Mesenchymal stem cell (in vitro differentiated cells and primary cell): ENCODE results near the gene CLMN. TPM values are rescaled to one million over a fixed set of nuclear protein-coding genes. Genes with fewer than 3 reads are reported as not detected.

ENCODE experiments used
- DNase-seq: peaks from one replicate; pipeline ENCODE4 v3.0.0-alpha.2; 2013
- H2AFZ ChIP-seq: one replicate; pipeline ENCODE4 v1.6.1; 2013; ENCODE audit warnings: low read depth, mild to moderate bottlenecking, control low read depth, inconsistent platforms, low read length, moderate library complexity
- H2AK5ac ChIP-seq: 2 replicates; pipeline ENCODE4 v1.6.1; 2013; ENCODE audit warnings: low read length, moderate library complexity, mild to moderate bottlenecking, inconsistent platforms; ENCODE audit not compliant: severe bottlenecking
- H2BK120ac ChIP-seq: one replicate; pipeline ENCODE4 v1.6.1; 2013; ENCODE audit warnings: low read depth, mild to moderate bottlenecking, inconsistent platforms, low read length, moderate library complexity
- H2BK12ac ChIP-seq, 2 experiments: one replicate each; pipeline ENCODE4 v1.6.1; 2013; ENCODE audit warnings: inconsistent platforms in 2 of 2, low read length in 2 of 2, mild to moderate bottlenecking in 2 of 2, moderate library complexity in 2 of 2, control low read depth in 1 of 2
- H2BK15ac ChIP-seq: one replicate; pipeline ENCODE4 v1.6.1; 2013; ENCODE audit warnings: mild to moderate bottlenecking, low read depth, inconsistent platforms; ENCODE audit not compliant: poor library complexity, severe bottlenecking
- H2BK5ac ChIP-seq: 2 replicates; pipeline ENCODE4 v1.6.1; 2013; ENCODE audit warnings: low read depth, mild to moderate bottlenecking, low read length, control low read depth, inconsistent platforms; ENCODE audit not compliant: poor library complexity, severe bottlenecking
- H3K14ac ChIP-seq, 2 experiments: one replicate each; pipeline ENCODE4 v1.6.1; 2013; ENCODE audit warnings: inconsistent platforms in 2 of 2, low read length in 2 of 2, control low read depth in 1 of 2, mild to moderate bottlenecking in 1 of 2, moderate library complexity in 1 of 2
- H3K18ac ChIP-seq, 2 experiments: one replicate each; pipeline ENCODE4 v1.6.1; 2013; ENCODE audit warnings: inconsistent platforms in 2 of 2, low read length in 2 of 2, control low read depth in 1 of 2, low read depth in 1 of 2, mild to moderate bottlenecking in 1 of 2
- H3K23ac ChIP-seq, 2 experiments: one replicate each; pipeline ENCODE4 v1.6.1; 2013; ENCODE audit warnings: inconsistent platforms in 2 of 2, low read length in 2 of 2, mild to moderate bottlenecking in 2 of 2, moderate library complexity in 2 of 2, control low read depth in 1 of 2
- H3K27ac ChIP-seq: 2 replicates; pipeline ENCODE4 v1.5.1; 2013; ENCODE audit warnings: mild to moderate bottlenecking, moderate library complexity, low read length, control low read depth, inconsistent platforms; ENCODE audit not compliant: poor library complexity, severe bottlenecking
- H3K27me3 ChIP-seq, 2 experiments: 2 replicates each; pipeline versions ENCODE4 v1.6.1 to v1.7.0; 2013; ENCODE audit warnings: low read length in 2 of 2, mild to moderate bottlenecking in 2 of 2, moderate library complexity in 2 of 2, control low read depth in 1 of 2, inconsistent platforms in 1 of 2; ENCODE audit not compliant: control insufficient read depth in 1 of 2, insufficient read depth in 1 of 2
- H3K36me3 ChIP-seq, 2 experiments: 2 replicates each; pipeline versions ENCODE4 v1.6.1 to v1.7.0; 2013; ENCODE audit warnings: low read length in 2 of 2, control low read depth in 1 of 2, inconsistent platforms in 1 of 2, low read depth in 1 of 2, mild to moderate bottlenecking in 1 of 2; ENCODE audit not compliant: insufficient read depth in 2 of 2, control insufficient read depth in 1 of 2
- H3K4ac ChIP-seq, 2 experiments: one replicate each; pipeline ENCODE4 v1.6.1; 2013; ENCODE audit warnings: inconsistent platforms in 2 of 2, low read length in 2 of 2, mild to moderate bottlenecking in 2 of 2, moderate library complexity in 2 of 2, control low read depth in 1 of 2, low read depth in 1 of 2
- H3K4me1 ChIP-seq: 2 replicates; pipeline ENCODE4 v1.6.1; 2013; ENCODE audit warnings: low read depth, low read length, control low read depth; ENCODE audit not compliant: control insufficient read depth, insufficient read depth
- H3K4me2 ChIP-seq: 2 replicates; pipeline ENCODE4 v1.6.1; 2013; ENCODE audit warnings: low read length, mild to moderate bottlenecking, inconsistent platforms; ENCODE audit not compliant: poor library complexity, severe bottlenecking
- H3K4me3 ChIP-seq, 2 experiments: 2 replicates each; pipeline versions ENCODE4 v1.5.1 to v1.7.0; 2013; ENCODE audit warnings: low read length in 2 of 2, mild to moderate bottlenecking in 2 of 2, control low read depth in 1 of 2, low read depth in 1 of 2; ENCODE audit not compliant: insufficient read depth in 1 of 2
- H3K79me1 ChIP-seq: replicated peaks from 2 replicates; pipeline ENCODE4 v1.6.1; 2013; ENCODE audit warnings: mild to moderate bottlenecking, control low read depth, low read length, inconsistent platforms; ENCODE audit not compliant: poor library complexity, severe bottlenecking
- H3K9ac ChIP-seq: 2 replicates; pipeline ENCODE4 v1.7.0; 2013; ENCODE audit warnings: mild to moderate bottlenecking, low read length, moderate library complexity
- H3K9me3 ChIP-seq: 2 replicates; pipeline ENCODE4 v1.7.0; 2013; ENCODE audit warnings: mild to moderate bottlenecking, low read length; ENCODE audit not compliant: control insufficient read depth
- H4K8ac ChIP-seq: one replicate; pipeline ENCODE4 v1.6.1; 2013; ENCODE audit warnings: inconsistent platforms, mild to moderate bottlenecking, low read length, moderate library complexity
- H4K91ac ChIP-seq: one replicate; pipeline ENCODE4 v1.6.1; 2013; ENCODE audit warnings: mild to moderate bottlenecking, low read length, inconsistent platforms
- WGBS: methylation state at CpG from one replicate; pipeline ENCODE4 v1.1.7; 2013; ENCODE audit warnings: mixed read lengths; 5-methylcytosine and 5-hydroxymethylcytosine counted together
- polyA plus RNA-seq, 2 experiments: library from polyadenylated mRNA; stranded (reverse); fragments of 200-250 nt; gene quantifications; one replicate each; pipeline ENCODE4 v1.2.3, GENCODE V29; 2013

Gene CLMN
- polyA plus RNA-seq (2013, experiment 1 of 2) = 1.9 TPM
- polyA plus RNA-seq (2013, experiment 2 of 2) = 1.6 TPM

GRCh38 chr14:95319312-95320077 lies at the start of gene CLMN:
Gene CLMN, minus strand, starts transcription at chr14:95319908. Its CDS starts 116 bp downstream, at chr14:95319792.
- peak within 1 kb of the TSS; percentile 22 for H2BK5ac ChIP-seq
- H2AK5ac ChIP-seq = peak within 1 kb of the TSS; percentile 74
- H4K8ac ChIP-seq = no peak within 1 kb of the TSS
- peak within 1 kb of the TSS in 1 of 2 experiments; percentile 27 for H3K4ac ChIP-seq
- peak within 1 kb of the TSS; percentile 38 for H3K27ac ChIP-seq
- peak; percentile 28 for DNase-seq
- H2BK12ac ChIP-seq = peak within 1 kb of the TSS in 1 of 2 experiments; percentile 37
- peak within 1 kb of the TSS; percentile 40 to 84 for H3K18ac ChIP-seq
- peaks cover 6% of the 10 kb centered on the region for H3K79me1 ChIP-seq
- H3K4me2 ChIP-seq = peak within 1 kb of the TSS; percentile 93
- no peak within 1 kb of the TSS for H2AFZ ChIP-seq
- WGBS = 2% methylated on average over 35 of the region's 98 CpGs
- peak within 1 kb of the TSS; percentile 60 for H3K9ac ChIP-seq
- peaks cover 45% of the 10 kb centered on the region for H3K4me1 ChIP-seq
- H4K91ac ChIP-seq = peak within 1 kb of the TSS; percentile 65
- peaks cover 0 to 7% of the 10 kb centered on the region in 2 experiments for H3K36me3 ChIP-seq
- peak within 1 kb of the TSS; percentile 24 for H2BK120ac ChIP-seq
- H3K4me3 ChIP-seq = peak within 1 kb of the TSS; percentile 75 to 85
- peak within 1 kb of the TSS; percentile 83 for H2BK15ac ChIP-seq
- peak within 1 kb of the TSS in 1 of 2 experiments; percentile 23 for H3K23ac ChIP-seq
- H3K27me3 ChIP-seq = peaks cover 0 to 49% of the 10 kb centered on the region in 2 experiments
- H3K14ac ChIP-seq = no peak within 1 kb of the TSS
- no peaks in the 10 kb centered on the region for H3K9me3 ChIP-seq

- peaks cover 16 to 58% of the 10 kb centered on the region in 2 experiments for H3K27me3 ChIP-seq
- no peaks in the 10 kb centered on the region for H3K9me3 ChIP-seq
- WGBS = 82% methylated on average over 1 of the region's 2 CpGs
- no peak overlapping the region for H2AK5ac ChIP-seq
- H2BK12ac ChIP-seq = no peak overlapping the region
- no peak overlapping the region for H3K4me3 ChIP-seq
- H3K14ac ChIP-seq = no peak overlapping the region
- no peak overlapping the region for H3K23ac ChIP-seq
- no peak overlapping the region for H3K18ac ChIP-seq
- no peak overlapping the region for H3K4me2 ChIP-seq
- no peak overlapping the region for H3K4ac ChIP-seq
- no peak overlapping the region for H4K91ac ChIP-seq
- no peaks in the 10 kb centered on the region for H3K36me3 ChIP-seq
- H3K4me1 ChIP-seq = peaks cover 2% of the 10 kb centered on the region
- no peak overlapping the region for H2BK15ac ChIP-seq
- H3K9ac ChIP-seq = no peak overlapping the region
- no peaks in the 10 kb centered on the region for H3K79me1 ChIP-seq
- H2BK5ac ChIP-seq = no peak overlapping the region
- H3K27ac ChIP-seq = no peak overlapping the region
- no peak overlapping the region for H4K8ac ChIP-seq
- no peak for DNase-seq
- H2BK120ac ChIP-seq = no peak overlapping the region
- H2AFZ ChIP-seq = no peak overlapping the region
These were observed 45.7 kb upstream of the CLMN start for GRCh38 chr14:95365401-95365800.

- Histone ChIP-seq H3K9ac (no peak overlapping the region), H3K18ac (no peak overlapping the region), H3K14ac (peak overlapping the region in 1 of 2 experiments; percentile 63), H2BK5ac (no peak overlapping the region), H3K27ac (no peak overlapping the region), H3K4ac (no peak overlapping the region), H2AFZ (no peak overlapping the region), H4K91ac (no peak overlapping the region), H3K23ac (no peak overlapping the region), H3K27me3 (peaks cover 16 to 53% of the 10 kb centered on the region in 2 experiments), H3K4me3 (no peak overlapping the region), H2BK120ac (no peak overlapping the region), H3K79me1 (no peaks in the 10 kb centered on the region), H2BK12ac (no peak overlapping the region), H3K9me3 (no peaks in the 10 kb centered on the region), H2BK15ac (no peak overlapping the region), H3K36me3 (no peaks in the 10 kb centered on the region), H2AK5ac (no peak overlapping the region), H3K4me2 (no peak overlapping the region), H3K4me1 (peaks cover 5% of the 10 kb centered on the region), H4K8ac (no peak overlapping the region)
- no peak for DNase-seq
- WGBS = 81% methylated on average over 7 of the region's 7 CpGs
These were observed 44.9 kb upstream of the CLMN start for GRCh38 chr14:95364481-95365209.

GRCh38 chr14:95363468-95363954 lies 43.8 kb upstream of the CLMN start:
- Histone ChIP-seq H2AFZ (no peak overlapping the region), H3K14ac (no peak overlapping the region), H3K4me3 (no peak overlapping the region)

More at GRCh38 chr14:95363468-95363954, 43.8 kb upstream of the CLMN start:
- Histone ChIP-seq H2AK5ac (no peak overlapping the region), H4K91ac (no peak overlapping the region), H2BK5ac (no peak overlapping the region), H3K4me2 (no peak overlapping the region), H2BK12ac (no peak overlapping the region), H3K36me3 (no peaks in the 10 kb centered on the region), H3K23ac (no peak overlapping the region), H2BK120ac (no peak overlapping the region), H3K18ac (no peak overlapping the region), H3K27ac (no peak overlapping the region), H3K9me3 (no peaks in the 10 kb centered on the region), H2BK15ac (no peak overlapping the region), H3K9ac (no peak overlapping the region), H3K4ac (no peak overlapping the region), H3K4me1 (peaks cover 5% of the 10 kb centered on the region), H3K79me1 (no peaks in the 10 kb centered on the region), H4K8ac (no peak overlapping the region), H3K27me3 (peaks cover 16 to 47% of the 10 kb centered on the region in 2 experiments)
- WGBS = 81% methylated on average over 11 of the region's 11 CpGs
- DNase-seq = no peak
